Dermis microvascular lymphatic vessel endothelial cell (primary cell): ENCODE data around the gene TSPAN4. TPM values are rescaled to one million over a fixed set of nuclear protein-coding genes. Genes with fewer than 3 reads are reported as not detected.

Source experiments
- DNase-seq, 2 donors: peaks; one replicate each; pipeline versions ENCODE4 v3.0.0 to v3.0.0-alpha.2; 2010; ENCODE audit warnings: low read depth in 2 of 2
- total RNA-seq: library from RNA; depleted of rRNA; stranded (reverse); fragments of >200 nt; gene quantifications from 2 replicates; pipeline ENCODE4 v1.2.1, GENCODE V29; 2014

TSPAN4 gene
- total RNA-seq, 1 donor from 2014 or later: 73.4 TPM

DNA sequence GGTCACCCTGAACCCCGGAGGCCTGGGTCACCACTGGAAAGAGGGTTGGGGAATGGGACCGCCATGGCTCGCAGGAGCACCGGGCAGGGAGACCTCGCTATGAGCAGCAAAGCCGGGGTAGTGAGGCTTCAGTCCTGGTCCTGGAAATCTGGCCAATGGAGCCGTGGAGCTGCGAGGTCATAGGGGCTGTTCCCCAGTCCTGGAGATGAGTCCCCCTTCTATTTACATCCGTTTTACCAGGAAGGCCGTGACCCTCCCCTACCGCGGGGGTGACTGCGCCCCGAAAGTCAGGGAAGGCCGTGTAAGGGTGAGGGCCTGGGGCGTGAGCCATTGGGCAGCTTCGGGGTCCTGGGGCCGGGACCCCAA lies 38.1 kb upstream of the TSPAN4 start:
- no peak for DNase-seq

DNA sequence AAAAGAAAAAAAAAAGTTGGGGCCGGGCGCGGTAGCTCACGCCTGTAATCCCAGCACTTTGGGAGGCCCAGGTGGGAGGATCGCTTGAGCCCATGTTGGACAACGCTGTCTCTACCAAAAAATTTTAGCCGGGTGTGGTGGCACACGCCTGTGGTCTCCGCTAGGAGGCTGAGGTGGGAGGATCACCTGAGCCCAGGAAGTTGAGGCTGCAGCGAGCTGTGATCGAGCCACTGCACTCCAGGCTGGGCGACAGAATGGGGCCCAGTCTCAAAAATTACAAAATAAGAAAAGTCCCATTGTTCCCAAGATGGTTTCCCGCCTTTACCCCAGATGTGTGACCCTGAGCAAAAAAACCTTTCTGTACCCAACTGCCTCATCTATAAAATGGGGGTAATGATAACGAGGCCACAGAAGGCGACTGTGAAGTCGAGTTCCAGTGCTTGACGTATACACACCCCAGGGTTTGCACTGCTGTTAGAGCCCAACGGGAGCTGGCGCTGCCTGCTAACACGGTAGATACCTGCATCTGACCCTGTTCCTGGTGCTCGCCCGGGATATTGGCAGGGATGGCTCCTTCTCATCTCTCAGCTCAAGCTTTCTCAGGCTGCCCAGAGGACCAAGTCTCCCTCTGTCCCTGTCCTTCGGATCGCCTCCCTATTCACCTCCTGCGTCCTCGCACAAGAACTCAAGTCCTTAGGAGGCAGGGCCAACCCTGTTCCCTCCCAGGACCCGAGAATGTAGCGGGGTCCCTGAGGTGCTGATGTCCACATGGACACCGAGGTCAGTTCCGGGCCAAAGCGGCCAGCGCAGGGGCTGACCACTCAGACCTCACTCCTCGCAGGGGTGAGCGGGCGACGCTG lies 34.0 kb upstream of the TSPAN4 start:
- no peak for DNase-seq

DNA sequence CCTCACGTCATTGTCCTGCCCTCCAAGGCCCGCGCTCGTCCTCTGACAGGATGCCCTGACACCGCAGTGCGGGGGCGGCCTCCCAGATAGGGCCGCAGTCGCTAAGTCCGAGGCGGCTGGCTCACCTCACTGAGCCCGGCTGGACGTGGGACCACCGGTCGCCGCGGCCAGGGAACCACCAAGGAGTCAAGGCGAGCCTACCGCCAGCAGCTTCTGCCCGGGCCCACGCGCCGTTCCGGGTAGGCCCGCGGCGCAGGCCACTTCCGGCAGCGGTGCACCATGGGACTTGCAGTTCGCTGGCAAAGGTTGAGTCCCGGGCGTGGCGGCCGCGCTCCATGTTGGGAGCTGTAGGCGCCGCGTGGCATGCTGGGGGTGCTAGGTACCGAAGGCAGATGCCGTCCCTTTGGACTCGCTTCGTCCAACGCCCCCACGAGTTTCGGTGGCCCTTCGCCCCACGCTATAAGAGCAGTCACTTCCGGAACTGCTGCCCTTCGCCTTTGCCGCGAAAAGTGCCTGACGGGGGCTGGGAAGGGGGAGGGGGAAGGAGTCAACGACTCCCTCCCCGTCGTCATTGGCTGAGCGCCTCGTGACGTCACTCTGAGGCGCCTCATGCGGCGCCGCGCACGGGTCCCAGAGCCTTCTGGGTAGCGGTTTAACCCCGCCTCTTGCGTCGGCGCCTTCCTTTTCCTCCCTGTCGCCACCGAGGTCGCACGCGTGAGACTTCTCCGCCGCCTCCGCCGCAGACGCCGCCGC lies 33.2 kb upstream of the TSPAN4 start, which contains the start of gene RPLP2:
Gene RPLP2 (plus strand): TSS at position 681 of the 753 bp plus-strand sequence. CDS start 268 bp downstream, outside the sequence.
- DNase-seq: peak; percentile 93 to 97

- peak in 1 of 2 donors; percentile 34 for DNase-seq
Observed at GRCh38 chr11:810040-810567, 32.5 kb upstream of the TSPAN4 start.

DNA sequence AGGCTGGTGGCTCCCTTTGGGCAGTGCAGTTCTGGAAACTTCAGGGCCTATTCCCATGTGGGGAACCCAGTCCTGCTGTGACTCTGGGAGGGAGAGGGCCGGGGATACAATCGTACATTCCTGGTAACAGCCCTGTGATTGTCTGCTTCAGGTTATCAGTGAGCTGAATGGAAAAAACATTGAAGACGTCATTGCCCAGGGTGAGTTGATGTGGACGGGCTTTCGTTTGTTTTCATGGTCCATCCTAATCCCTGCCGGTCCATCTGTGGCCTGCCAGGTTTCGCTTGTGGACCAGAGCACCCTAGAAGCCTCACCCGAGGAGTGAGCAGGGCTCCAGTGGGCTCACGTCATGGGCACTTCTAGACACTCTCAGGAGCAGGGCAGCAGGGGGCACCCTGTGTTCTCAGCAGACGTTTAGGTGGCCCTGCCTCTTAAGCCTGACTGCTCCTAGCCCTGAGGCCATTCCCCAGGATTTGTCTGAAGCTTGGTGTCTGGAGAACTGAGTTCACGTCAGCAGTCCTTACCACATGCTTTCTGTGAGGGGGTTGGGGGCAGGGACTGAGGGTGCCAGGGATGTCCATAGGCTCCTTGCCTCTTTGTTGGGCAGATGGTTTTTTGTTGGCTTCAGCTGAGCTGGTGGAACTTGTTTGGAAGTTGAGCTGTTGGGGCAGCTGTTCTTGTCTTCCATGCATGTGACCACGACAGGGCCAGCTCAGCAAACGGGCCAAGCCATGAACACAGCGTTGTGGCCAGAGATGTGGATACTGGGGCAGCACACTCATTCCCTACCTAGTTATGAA lies 31.0 kb upstream of the TSPAN4 start:
- DNase-seq: peak in 1 of 2 donors; percentile 47

GRCh38 chr11:812390-812789 lies 30.3 kb upstream of the TSPAN4 start:
- DNase-seq: no peak

DNA sequence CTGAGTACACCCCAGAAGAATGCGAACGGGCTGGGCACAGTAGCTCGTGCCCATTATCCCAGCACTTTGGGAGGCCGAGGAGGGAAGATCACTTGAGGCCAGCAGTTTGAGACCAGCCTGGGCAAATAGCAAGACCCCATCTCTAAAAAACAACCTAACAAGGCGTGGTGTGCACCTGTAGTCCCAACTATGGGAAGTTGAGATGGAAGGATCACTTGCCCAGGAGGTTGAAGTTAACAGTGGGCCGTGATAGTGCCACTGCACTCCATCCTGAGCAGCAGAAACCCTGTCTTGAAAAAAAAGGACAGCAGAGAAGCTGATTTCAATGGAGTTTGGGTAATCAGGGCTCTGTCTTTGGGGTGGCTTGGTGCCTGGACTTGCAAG lies 29.6 kb upstream of the TSPAN4 start:
- no peak for DNase-seq

- DNase-seq: no peak
Observed at GRCh38 chr11:813456-814096, 29.1 kb upstream of the TSPAN4 start.

DNA sequence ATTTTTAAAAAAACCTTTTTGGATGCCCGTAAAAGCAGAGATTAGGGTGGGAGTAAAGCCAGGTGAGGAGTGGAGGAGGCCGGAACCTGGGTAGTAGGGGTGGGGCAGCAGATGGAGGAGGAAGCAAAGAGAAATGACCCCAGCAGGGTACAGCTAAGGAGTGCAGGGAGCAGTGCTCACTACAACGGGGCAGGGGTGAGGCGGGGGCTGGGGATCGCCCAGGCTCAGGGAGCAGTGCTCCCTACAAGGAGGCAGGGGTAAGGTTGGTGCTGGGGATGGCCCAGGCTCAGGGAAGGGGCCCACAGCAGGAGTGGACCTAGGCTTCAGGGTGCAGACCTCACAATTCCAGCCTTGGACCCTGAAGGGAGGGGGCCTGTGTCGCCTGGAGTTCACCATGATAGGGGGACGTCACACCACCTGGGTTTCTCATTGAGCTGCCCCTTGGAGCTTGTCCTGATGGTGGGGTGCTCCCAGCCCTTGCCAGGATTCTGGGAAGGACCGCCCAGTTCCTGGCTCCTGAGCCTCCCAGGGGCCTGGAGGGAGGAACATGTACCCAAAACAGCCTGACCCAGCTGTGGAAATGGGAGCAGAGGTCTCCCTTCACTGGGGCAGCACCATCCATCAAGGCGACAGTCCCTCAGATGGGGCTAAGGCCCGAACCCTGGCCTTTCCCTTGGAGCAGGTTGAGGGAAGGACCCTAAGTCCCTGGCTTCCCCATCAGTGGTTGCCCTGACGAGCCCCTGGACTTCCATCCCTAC lies 26.8 kb upstream of the TSPAN4 start:
- no peak for DNase-seq

DNA sequence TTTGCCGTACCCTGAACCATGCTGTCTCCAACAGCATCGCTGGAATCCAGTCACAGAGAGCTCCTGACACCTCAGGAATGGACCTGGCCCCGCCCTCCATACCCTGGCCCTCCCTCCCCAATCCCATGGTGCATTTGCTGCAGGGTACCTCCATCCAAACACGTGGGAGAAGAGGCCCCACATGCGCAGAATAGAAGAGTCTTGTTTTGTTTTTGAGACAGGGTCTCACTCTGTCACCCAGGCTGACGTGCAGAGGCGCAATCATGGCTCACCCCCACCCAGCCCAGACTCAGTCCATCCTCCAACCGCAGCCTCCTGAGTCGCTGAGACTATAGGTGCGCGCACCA lies 26.2 kb upstream of the TSPAN4 start:
- DNase-seq: no peak

- DNase-seq: no peak
Observed at GRCh38 chr11:818396-819128, 24.1 kb upstream of the TSPAN4 start, which contains the start of gene PNPLA2. TSS of gene PNPLA2 (plus strand) at chr11:818914. CDS start at chr11:819719, 805 bp downstream.

GRCh38 chr11:819129-819931 lies 23.3 kb upstream of the TSPAN4 start:
- DNase-seq: peak; percentile 67 to 91

GRCh38 chr11:819943-820649 lies 22.6 kb upstream of the TSPAN4 start:
- DNase-seq: peak; percentile 85 to 90

DNA sequence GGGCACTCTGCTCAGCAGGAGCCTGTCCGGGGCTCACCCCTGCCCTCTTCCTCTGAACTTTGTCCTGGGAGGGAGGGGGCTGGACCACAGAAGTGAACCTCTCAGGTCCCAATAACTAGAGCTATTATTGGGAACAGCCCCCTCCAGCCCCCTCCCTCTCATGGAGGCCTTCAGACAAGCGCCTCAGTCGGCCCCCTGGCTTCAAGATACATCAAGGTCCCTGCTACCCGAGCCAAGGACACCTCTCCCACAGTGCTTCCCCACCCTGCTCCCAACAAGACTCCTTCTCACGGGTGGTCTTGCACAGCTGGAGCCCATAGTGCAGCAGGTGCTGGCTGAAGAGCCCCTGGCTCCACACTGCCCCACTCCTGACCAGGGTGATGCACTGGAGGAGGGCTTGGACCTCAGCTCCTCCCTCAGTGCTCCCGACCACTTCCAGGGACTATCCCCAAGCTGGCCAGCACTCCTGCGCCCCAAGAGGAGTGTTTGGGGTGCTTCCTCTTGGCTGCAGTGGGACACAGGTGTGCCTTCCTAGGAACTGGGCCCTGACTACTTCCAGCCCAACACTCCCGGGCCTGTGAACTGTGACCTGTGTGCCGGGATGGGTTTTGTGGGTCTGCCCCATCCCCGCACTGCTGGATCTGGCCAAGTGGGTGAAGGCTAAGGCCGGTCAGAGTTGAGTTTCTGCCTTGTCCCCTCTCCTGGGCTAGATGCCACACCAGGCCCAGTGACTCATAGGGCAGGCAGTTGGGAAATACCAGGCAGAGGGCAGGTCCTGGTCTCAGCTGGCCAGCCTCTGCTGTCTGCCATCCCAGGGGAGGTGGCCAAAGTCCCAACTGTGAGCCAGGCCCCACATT lies 21.8 kb upstream of the TSPAN4 start:
- peak in 1 of 2 donors; percentile 58 for DNase-seq

- DNase-seq: no peak
Observed at GRCh38 chr11:821512-822371, 20.9 kb upstream of the TSPAN4 start.
